GM18951 (cell line): ENCODE measurements around the gene CAD.
"Not testable (repeated sequence)": the region's sequence is repeated elsewhere in the genome, so short reads cannot be mapped to it uniquely, and the experiment has no call there.

Experiments used
- POLR2A ChIP-seq: IDR thresholded peaks from 4 replicates; pipeline ENCODE4 v1.6.1; 2011; ENCODE audit warnings: mild to moderate bottlenecking; ENCODE audit not compliant: insufficient read length, insufficient read depth; ENCODE audit errors: extremely low read depth
- in situ Hi-C: fragments of 300-500 bp; cut with MboI; formaldehyde crosslinking; loops from one replicate; pipeline ENCODE4 v1.12.0; 2022; ENCODE audit warnings: low sequenced_read_pairs, mixed read lengths, inconsistent platforms; ENCODE audit not compliant: unreplicated experiment

Gene CAD

DNA sequence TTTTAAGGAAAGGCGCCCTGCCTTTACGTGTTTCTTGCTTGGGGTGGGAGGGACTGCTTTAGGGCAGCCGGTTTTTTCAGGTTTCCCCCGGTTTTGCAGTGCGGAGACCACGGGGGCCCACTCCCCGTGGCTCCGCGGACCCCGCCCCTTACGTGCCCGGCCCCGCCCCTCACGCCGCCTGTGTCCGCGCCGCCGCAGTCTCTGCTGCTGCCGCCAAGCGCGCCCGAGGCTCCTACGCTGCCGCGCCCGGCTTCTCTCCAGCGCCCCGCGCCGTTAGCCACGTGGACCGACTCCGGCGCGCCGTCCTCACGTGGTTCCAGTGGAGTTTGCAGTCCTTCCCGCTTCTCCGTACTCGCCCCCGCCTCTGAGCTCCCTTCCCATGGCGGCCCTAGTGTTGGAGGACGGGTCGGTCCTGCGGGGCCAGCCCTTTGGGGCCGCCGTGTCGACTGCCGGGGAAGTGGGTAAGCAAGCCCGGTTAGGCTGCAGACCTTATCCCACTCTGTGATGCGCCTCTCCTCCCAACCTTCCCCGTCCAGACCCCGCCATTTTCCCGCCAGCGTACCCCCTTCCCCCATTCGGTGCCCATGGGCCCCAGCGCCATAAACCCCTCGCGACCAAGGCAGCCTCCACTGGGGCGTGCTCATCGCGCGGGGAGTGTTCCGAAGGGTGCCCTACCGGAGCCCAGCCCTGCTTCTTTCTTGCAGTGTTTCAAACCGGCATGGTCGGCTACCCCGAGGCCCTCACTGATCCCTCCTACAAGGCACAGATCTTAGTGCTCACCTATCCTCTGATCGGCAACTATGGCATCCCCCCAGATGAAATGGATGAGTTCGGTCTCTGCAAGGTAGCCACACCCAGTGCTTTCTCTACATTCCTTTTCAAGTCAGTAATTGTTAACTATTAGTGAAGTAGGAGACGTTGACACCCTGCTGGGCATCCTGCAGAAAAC is at the start of gene CAD:
CAD (plus strand) TSS at position 197 of the 949 bp plus-strand sequence; CDS start at position 380, 183 bp downstream.
- TF ChIP-seq POLR2A = peak; percentile 85
- in situ Hi-C loops = no loop called here

DNA sequence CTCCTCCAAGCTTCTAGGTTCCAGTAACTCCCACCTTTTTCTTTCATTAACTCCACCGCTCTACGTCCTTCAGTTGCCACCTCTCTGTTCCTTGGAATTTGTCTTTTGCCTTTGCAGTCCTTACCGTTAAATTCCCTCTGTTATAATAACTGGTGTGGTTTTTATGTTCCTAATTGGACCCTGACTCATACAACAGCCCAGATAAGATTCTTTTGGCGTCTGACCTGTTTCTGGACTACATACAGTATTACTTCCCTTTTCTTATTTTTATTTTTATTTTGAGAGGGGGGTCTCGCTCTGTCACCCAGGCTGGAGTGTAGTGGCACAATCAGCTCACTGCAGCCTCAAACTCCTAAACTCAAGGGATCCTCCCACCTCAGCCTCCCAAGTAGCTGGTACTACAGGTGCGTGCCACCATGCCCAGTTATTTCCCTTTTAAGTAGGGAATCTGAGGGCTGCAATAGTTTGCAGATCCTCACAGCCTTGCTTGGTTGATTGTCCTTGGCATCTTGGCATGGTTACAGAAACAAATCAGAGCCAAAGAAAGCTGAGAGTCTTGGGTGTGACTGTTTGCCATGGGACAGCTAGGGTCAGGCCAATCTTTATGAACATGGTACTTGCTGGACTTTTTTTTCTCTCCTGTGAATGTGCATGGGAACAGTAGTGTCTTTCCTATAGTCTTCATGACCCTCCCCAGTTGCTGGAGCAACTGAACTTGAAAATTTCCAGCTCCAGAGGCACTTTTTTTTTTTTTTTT is 46.4 kb upstream of the CAD start:
- in situ Hi-C loops = no loop called here
- no peak for TF ChIP-seq POLR2A

DNA sequence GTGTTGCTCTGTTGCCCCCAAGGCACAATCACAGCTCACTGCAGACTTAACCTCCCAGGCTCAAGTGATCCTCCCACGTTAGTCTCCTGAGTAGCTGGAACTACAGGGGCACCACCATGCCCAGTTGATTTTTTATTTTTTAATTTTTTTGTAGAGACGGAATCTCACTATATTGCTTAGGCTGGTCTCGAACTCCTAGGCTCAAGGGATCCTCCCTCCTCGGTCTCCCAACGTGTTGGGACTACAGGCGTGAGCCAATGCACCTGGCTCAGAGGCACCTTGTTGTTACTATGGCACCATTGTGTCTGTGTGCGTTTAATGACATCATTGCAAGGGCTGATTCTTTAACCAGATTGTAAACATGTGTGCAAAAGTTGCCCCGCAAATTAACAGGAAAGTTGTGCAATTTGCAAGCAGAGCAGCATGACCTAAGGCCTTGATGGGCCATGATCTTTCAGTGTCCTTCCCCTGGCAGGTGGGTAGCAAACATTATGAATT is 45.8 kb upstream of the CAD start:
- no peak for TF ChIP-seq POLR2A
- in situ Hi-C loops = no loop called here

- in situ Hi-C loops = no loop called here
- no peak for TF ChIP-seq POLR2A
Observed at GRCh38 chr2:27174638-27175037, 42.5 kb upstream of the CAD start.

- in situ Hi-C loops = no loop called here
- no peak for TF ChIP-seq POLR2A
Observed at GRCh38 chr2:27175330-27175729, 41.8 kb upstream of the CAD start.

DNA sequence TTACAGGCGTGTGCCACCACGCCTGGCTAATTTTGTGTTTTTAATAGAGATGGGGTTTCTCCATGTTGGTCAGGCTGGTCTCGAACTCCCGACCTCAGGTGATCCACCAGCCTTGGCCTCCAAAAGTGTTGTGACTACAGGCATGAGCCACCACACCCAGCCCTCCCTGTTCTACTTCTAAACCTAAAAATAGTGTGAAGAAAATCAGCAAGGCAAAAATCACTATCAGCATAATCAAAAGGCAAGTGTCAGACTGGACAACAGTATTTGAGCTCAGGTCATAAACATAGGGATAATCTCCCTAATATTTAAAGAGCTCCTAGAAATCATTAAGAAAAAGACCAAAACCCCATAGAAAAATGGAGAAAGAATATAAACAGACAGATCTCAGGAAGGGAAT is 41.4 kb upstream of the CAD start:
- in situ Hi-C loops = not testable (repeated sequence)

DNA sequence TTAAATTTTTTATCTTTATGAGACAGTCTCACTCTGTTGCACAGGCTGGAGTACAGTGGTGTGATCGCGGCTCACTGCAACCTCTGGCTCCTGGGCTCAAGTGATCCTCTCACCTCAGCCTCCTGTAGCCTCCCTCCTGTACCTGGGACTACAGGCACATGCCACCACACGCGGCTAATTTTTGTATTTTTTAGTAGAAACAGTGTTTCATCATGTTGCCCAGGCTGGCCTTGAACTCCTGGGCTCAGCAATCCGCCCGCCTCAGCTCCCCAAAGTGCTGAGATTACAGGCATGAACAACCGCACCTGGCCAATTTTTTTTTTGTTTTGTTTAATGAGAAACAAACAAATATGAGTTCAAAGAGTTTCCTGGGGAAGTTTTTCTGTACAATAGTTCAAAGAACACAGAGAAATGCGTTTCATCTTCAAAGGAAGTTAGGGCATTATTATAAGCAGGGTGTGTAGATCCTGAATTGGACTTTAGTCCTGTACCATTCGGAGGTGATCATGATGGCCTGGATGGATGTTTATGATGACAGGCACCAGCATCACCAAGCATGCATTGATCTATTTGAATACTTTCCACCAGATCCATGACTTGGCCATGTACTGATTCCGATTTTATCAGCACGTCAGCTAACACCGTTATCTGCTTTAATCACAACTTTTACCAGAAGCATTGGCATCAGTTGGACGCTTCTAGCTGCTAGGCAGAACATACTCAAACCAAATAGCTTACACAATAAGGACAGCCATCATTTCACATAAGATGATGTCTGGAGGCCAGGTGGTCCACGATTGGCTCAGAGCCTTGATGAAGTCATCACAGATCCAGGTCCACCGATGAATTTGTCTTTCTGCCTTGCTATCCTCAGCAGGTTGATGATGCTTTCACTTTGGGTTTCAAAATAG is 39.5 kb upstream of the CAD start:
- in situ Hi-C loops = no loop called here
- no peak for TF ChIP-seq POLR2A

GRCh38 chr2:27178469-27178868 is 38.7 kb upstream of the CAD start:
- TF ChIP-seq POLR2A = no peak

DNA sequence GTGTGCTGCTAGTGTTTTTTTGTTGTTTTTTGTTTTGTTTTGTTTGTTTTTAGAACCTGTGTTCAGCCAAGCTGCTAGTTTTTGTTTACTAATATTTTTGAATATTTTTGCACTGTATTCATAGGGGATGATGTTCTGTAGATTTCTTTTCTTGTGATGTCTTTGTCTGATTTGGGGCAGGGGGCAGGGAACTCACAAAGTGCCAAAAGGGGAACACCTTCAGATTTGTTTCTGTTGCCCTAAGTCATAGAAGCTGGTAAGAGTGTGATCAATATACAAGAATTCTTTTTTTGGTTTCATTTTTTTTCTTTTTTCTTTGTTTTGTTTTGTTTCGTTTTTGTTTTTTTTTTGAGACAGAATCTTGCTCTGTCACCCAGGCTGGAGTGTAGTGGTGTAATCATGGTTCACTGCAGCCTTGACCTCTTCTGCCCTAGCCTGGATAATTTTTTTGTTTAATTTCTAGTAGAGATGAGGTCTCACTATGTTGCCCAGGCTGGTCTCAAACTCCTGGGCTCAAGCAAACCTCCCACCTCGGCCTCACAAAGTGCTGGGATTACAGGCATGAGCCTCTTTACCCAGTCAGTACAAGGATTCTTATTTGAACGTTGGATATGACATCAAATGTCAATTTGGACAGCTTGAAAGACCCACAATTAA is 37.7 kb upstream of the CAD start:
- in situ Hi-C loops = no loop called here

More at GRCh38 chr2:27178469-27178868, 38.7 kb upstream of the CAD start:
- in situ Hi-C loops = no loop called here

DNA sequence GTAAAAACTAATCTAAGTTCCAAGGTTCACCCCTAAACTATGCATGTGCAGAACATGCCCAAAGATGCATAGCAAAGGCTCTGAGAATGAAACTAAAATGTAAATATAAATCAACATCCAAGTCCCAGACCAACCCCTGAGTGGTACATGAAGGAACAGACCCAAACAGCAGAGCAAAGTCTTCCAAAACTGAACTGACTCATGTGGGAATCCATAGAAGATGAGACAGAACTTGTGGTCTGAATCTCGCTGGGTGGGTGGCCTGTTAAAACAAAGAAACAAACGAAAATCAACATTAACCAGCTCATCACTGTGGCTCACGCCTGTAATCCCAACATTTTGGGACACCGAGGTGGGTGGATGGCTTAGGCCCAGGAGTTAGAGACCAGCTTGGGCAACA is 34.8 kb upstream of the CAD start:
- TF ChIP-seq POLR2A = no peak
- in situ Hi-C loops = no loop called here

More for the DNA sequence above, 37.7 kb upstream of the CAD start:
- no peak for TF ChIP-seq POLR2A

DNA sequence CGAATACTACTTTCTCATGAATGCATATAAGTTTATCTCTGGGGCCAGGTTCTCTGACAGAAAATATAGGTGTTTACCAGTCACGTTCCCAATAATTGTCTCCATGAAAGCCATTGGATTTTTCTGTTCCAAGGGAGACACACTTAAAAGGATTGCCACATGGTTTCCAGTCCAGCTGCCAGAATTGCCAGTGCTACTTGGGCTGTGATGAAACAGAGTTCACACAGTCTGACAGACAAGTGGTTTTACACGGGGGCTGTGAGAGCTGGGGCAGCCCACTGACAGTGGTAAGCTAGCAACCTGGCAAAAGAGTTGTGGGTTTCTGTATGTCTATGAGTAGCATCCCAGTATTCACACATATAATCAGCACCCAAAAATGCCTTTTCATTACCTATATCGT is 33.1 kb upstream of the CAD start:
- in situ Hi-C loops = no loop called here
- no peak for TF ChIP-seq POLR2A

DNA sequence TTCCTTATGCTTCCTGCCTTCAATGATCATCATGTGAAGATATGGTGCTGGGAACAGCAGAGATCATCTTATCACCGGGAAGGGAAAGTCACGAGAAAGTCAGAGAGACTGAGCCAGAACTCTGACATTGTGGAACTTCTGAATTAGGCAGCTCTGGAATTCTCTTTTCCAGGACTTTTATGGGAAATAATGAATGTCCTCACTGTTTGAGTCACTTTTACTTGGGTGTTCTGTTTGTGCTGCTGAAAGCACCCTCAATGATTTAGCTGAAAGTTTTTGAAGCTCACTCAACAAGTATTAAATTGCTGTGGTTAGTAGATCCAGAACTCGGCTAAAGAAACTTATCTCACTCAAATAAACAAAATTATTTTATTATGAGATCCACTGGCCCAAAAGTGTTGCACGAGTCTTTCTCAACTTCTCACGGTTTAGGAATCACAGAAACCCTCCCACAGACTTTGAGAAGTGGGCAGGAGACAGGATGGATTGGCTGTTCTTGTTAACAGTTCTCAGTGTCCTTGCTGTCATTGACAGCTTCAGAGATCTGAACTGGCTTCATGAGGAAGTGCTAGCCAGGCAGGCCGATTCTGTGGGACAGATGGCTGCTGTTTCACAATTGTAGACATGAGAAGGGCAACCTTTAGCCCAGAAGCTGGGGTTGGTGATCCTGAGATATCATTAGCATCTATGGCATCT is 31.7 kb upstream of the CAD start:
- TF ChIP-seq POLR2A = no peak
- in situ Hi-C loops = no loop called here
